ENCODE results near the gene CUX1. TPM values are rescaled to one million over a fixed set of nuclear protein-coding genes. Genes with fewer than 3 reads are reported as not detected.

Gene CUX1
- total RNA-seq, 1 donor from 2014 or later: 66.4 TPM

- Histone ChIP-seq H3K36me3 (no peaks in the 10 kb centered on the region), H3K79me2 (ENCODE audit: low read depth) (peaks cover 100% of the 10 kb centered on the region), H3F3A (ENCODE audit: low read depth) (peaks cover 12% of the 10 kb centered on the region), H4K20me1 (ENCODE audit: low read depth) (peaks cover 96% of the 10 kb centered on the region), H3K27ac (no peak overlapping the region), H3K4me1 (peaks cover 34% of the 10 kb centered on the region), H2AFZ (replicated peaks) (no peak overlapping the region), H3K4me3 (no peak overlapping the region), H3K9ac (no peak overlapping the region), H3K4me2 (no peak overlapping the region), H3K27me3 (no peaks in the 10 kb centered on the region), H3K9me3 (ENCODE audit: low read depth) (no peaks in the 10 kb centered on the region)
- no peak overlapping the region for H3K27ac Mint-ChIP-seq
- peaks cover 25% of the 10 kb centered on the region for H3K36me3 Mint-ChIP-seq
- H3K4me1 Mint-ChIP-seq: peaks cover 45% of the 10 kb centered on the region
- no peak for DNase-seq (ENCODE audit: low spot score)
- TF ChIP-seq CTCF (IDR thresholded peaks at IDR 0.05) (no peak), EZH2 (IDR thresholded peaks at IDR 0.05) (no peak), EZH2phosphoT487 (IDR thresholded peaks at IDR 0.05) (no peak)
- peaks cover 4% of the 10 kb centered on the region for H3K9me3 Mint-ChIP-seq
- H3K27me3 Mint-ChIP-seq (ENCODE audit: insufficient read depth, low read depth): peaks cover 3% of the 10 kb centered on the region
- H3K4me3 Mint-ChIP-seq: no peak overlapping the region
Observed at GRCh38 chr7:101824440-101824839, 7.0 kb downstream of the CUX1 start.

GRCh38 chr7:101826081-101826835 lies 8.8 kb downstream of the CUX1 start:
- Mint-ChIP-seq H3K4me1 (peaks cover 30% of the 10 kb centered on the region), H3K9me3 (peaks cover 2% of the 10 kb centered on the region), H3K4me3 (no peak overlapping the region), H3K27ac (peak overlapping the region; percentile 11), H3K36me3 (peaks cover 23% of the 10 kb centered on the region), H3K27me3 (ENCODE audit: insufficient read depth, low read depth) (peaks cover 2% of the 10 kb centered on the region)
- peaks cover 100% of the 10 kb centered on the region for H3K79me2 ChIP-seq (ENCODE audit: low read depth)
- peaks cover 17% of the 10 kb centered on the region for H3K4me1 ChIP-seq
- no peak overlapping the region for H3K27ac ChIP-seq
- H4K20me1 ChIP-seq (ENCODE audit: low read depth): peaks cover 96% of the 10 kb centered on the region
- H3K4me3 ChIP-seq: no peak overlapping the region
- no peaks in the 10 kb centered on the region for H3F3A ChIP-seq (ENCODE audit: low read depth)
- no peak overlapping the region for H2AFZ ChIP-seq (replicated peaks)
- H3K36me3 ChIP-seq: no peaks in the 10 kb centered on the region
- no peak overlapping the region for H3K4me2 ChIP-seq
- H3K9ac ChIP-seq: no peak overlapping the region
- no peak for DNase-seq (ENCODE audit: low spot score)
- no peaks in the 10 kb centered on the region for H3K9me3 ChIP-seq (ENCODE audit: low read depth)
- TF ChIP-seq EZH2 (IDR thresholded peaks at IDR 0.05) (no peak), CTCF (IDR thresholded peaks at IDR 0.05) (no peak), EZH2phosphoT487 (IDR thresholded peaks at IDR 0.05) (no peak)
- no peaks in the 10 kb centered on the region for H3K27me3 ChIP-seq

- no peak for TF ChIP-seq EZH2phosphoT487 (IDR thresholded peaks at IDR 0.05)
- TF ChIP-seq EZH2 (IDR thresholded peaks at IDR 0.05): no peak
- TF ChIP-seq CTCF (IDR thresholded peaks at IDR 0.05): no peak
- Mint-ChIP-seq H3K9me3 (peaks cover 2% of the 10 kb centered on the region), H3K27ac (no peak overlapping the region)
Observed at GRCh38 chr7:101828301-101829020, 11.0 kb downstream of the CUX1 start.

More at GRCh38 chr7:101828301-101829020, 11.0 kb downstream of the CUX1 start:
- Histone ChIP-seq H3K9me3 (ENCODE audit: low read depth) (no peaks in the 10 kb centered on the region), H3K4me2 (no peak overlapping the region), H3K27ac (no peak overlapping the region), H3K4me3 (no peak overlapping the region), H3K4me1 (peaks cover 17% of the 10 kb centered on the region), H3F3A (ENCODE audit: low read depth) (no peaks in the 10 kb centered on the region), H3K79me2 (ENCODE audit: low read depth) (peaks cover 100% of the 10 kb centered on the region), H3K27me3 (no peaks in the 10 kb centered on the region), H3K9ac (no peak overlapping the region), H3K36me3 (no peaks in the 10 kb centered on the region), H2AFZ (replicated peaks) (no peak overlapping the region), H4K20me1 (ENCODE audit: low read depth) (peaks cover 99% of the 10 kb centered on the region)
- Mint-ChIP-seq H3K4me1 (peaks cover 25% of the 10 kb centered on the region), H3K4me3 (no peak overlapping the region), H3K36me3 (peaks cover 26% of the 10 kb centered on the region), H3K27me3 (ENCODE audit: insufficient read depth, low read depth) (no peaks in the 10 kb centered on the region)
- DNase-seq (ENCODE audit: low spot score): no peak

Measured in neural progenitor cell (in vitro differentiated cells).